ENCODE data around the gene ADAMTSL1. TPM values are rescaled to one million over a fixed set of nuclear protein-coding genes. Genes with fewer than 3 reads are reported as not detected.

Gene ADAMTSL1
- polyA plus RNA-seq, 1 donor: 16.3 TPM

GRCh38 chr9:18776836-18777820, 303.2 kb downstream of the ADAMTSL1 start:
- no peak for DNase-seq

GRCh38 chr9:18778147-18778546, 304.2 kb downstream of the ADAMTSL1 start:
- DNase-seq: no peak

- DNase-seq: no peak
Measured at GRCh38 chr9:18778846-18779245, 304.9 kb downstream of the ADAMTSL1 start.

- DNase-seq: no peak
Measured at GRCh38 chr9:18783909-18784308, 310.0 kb downstream of the ADAMTSL1 start.

- no peak for DNase-seq
Measured at GRCh38 chr9:18785604-18786003, 311.7 kb downstream of the ADAMTSL1 start.

- DNase-seq: no peak
Measured at GRCh38 chr9:18786196-18786595, 312.2 kb downstream of the ADAMTSL1 start.

- DNase-seq: no peak
Measured at GRCh38 chr9:18786911-18787650, 313.1 kb downstream of the ADAMTSL1 start.

- no peak for DNase-seq
Measured at GRCh38 chr9:18788256-18788655, 314.3 kb downstream of the ADAMTSL1 start.

GRCh38 chr9:18791074-18791473, 317.1 kb downstream of the ADAMTSL1 start:
- no peak for DNase-seq

- DNase-seq: no peak
Measured at GRCh38 chr9:18793122-18793521, 319.2 kb downstream of the ADAMTSL1 start.

GRCh38 chr9:18795947-18796671, 322.2 kb downstream of the ADAMTSL1 start:
- no peak for DNase-seq

- DNase-seq: no peak
Measured at GRCh38 chr9:18796696-18797270, 322.8 kb downstream of the ADAMTSL1 start.

- no peak for DNase-seq
Measured at GRCh38 chr9:18798106-18798505, 324.2 kb downstream of the ADAMTSL1 start.

- no peak for DNase-seq
Measured at GRCh38 chr9:18798508-18799290, 324.7 kb downstream of the ADAMTSL1 start.

GRCh38 chr9:18799428-18799827, 325.5 kb downstream of the ADAMTSL1 start:
- no peak for DNase-seq

- DNase-seq: no peak
Measured at GRCh38 chr9:18800579-18800978, 326.6 kb downstream of the ADAMTSL1 start.

- no peak for DNase-seq
Measured at GRCh38 chr9:18805386-18805785, 331.4 kb downstream of the ADAMTSL1 start.

- no peak for DNase-seq
Measured at GRCh38 chr9:18806232-18807080, 332.5 kb downstream of the ADAMTSL1 start.

- no peak for DNase-seq
Measured at GRCh38 chr9:18810581-18810980, 336.6 kb downstream of the ADAMTSL1 start.

- DNase-seq: no peak
Measured at GRCh38 chr9:18811171-18811570, 337.2 kb downstream of the ADAMTSL1 start.

Measured in left kidney (tissue), 2 donors.